ENCODE data around the gene DPP3.
"Not testable (repeated sequence)": the region's sequence is repeated elsewhere in the genome, so short reads cannot be mapped to it uniquely, and the experiment has no call there.

Gene DPP3

GRCh38 chr11:66480117-66480938, at the start of gene DPP3:
DPP3 (plus strand) TSS chr11:66480434; CDS start chr11:66482201, 1,767 bp downstream.
- peak; percentile 93 for DNase-seq (ENCODE audit: low read depth)

- DNase-seq (ENCODE audit: low read depth) = not testable (repeated sequence)
Measured at GRCh38 chr11:66431287-66431686, 48.9 kb upstream of the DPP3 start.

GRCh38 chr11:66431871-66432329, 48.3 kb upstream of the DPP3 start:
- DNase-seq (ENCODE audit: low read depth) = not testable (repeated sequence)

GRCh38 chr11:66432597-66432996, 47.6 kb upstream of the DPP3 start:
- DNase-seq (ENCODE audit: low read depth) = no peak

- no peak for DNase-seq (ENCODE audit: low read depth)
Measured at GRCh38 chr11:66437979-66438503, 42.2 kb upstream of the DPP3 start.

- peak; percentile 92 for DNase-seq (ENCODE audit: low read depth)
Measured at GRCh38 chr11:66438504-66439466, 41.4 kb upstream of the DPP3 start, which contains the start of gene MRPL11. MRPL11 (minus strand) TSS chr11:66438848; CDS start chr11:66438754, 94 bp downstream.

- DNase-seq (ENCODE audit: low read depth) = not testable (repeated sequence)
Measured at GRCh38 chr11:66440101-66440939, 39.9 kb upstream of the DPP3 start.

GRCh38 chr11:66440940-66441282, 39.3 kb upstream of the DPP3 start:
- not testable (repeated sequence) for DNase-seq (ENCODE audit: low read depth)

- peak; percentile 87 for DNase-seq (ENCODE audit: low read depth)
Measured at GRCh38 chr11:66443602-66444001, 36.6 kb upstream of the DPP3 start.

GRCh38 chr11:66447012-66447411, 33.2 kb upstream of the DPP3 start:
- no peak for DNase-seq (ENCODE audit: low read depth)

- DNase-seq (ENCODE audit: low read depth) = no peak
Measured at GRCh38 chr11:66448523-66448922, 31.7 kb upstream of the DPP3 start.

GRCh38 chr11:66450560-66450959, 29.7 kb upstream of the DPP3 start:
- DNase-seq (ENCODE audit: low read depth) = no peak

- no peak for DNase-seq (ENCODE audit: low read depth)
Measured at GRCh38 chr11:66451663-66452062, 28.6 kb upstream of the DPP3 start.

- peak; percentile 29 for DNase-seq (ENCODE audit: low read depth)
Measured at GRCh38 chr11:66454247-66454646, 26.0 kb upstream of the DPP3 start.

GRCh38 chr11:66454828-66455227, 25.4 kb upstream of the DPP3 start:
- DNase-seq (ENCODE audit: low read depth) = no peak

GRCh38 chr11:66457826-66458225, 22.4 kb upstream of the DPP3 start:
- no peak for DNase-seq (ENCODE audit: low read depth)

- no peak for DNase-seq (ENCODE audit: low read depth)
Measured at GRCh38 chr11:66459138-66459778, 21.0 kb upstream of the DPP3 start.

GRCh38 chr11:66462010-66462409, 18.2 kb upstream of the DPP3 start:
- DNase-seq (ENCODE audit: low read depth) = no peak

GRCh38 chr11:66462911-66463310, 17.3 kb upstream of the DPP3 start:
- DNase-seq (ENCODE audit: low read depth) = no peak

GRCh38 chr11:66464116-66464515, 16.1 kb upstream of the DPP3 start:
- not testable (repeated sequence) for DNase-seq (ENCODE audit: low read depth)

GRCh38 chr11:66464916-66465315, 15.3 kb upstream of the DPP3 start:
- no peak for DNase-seq (ENCODE audit: low read depth)

All from amniotic epithelial cell (primary cell).